HepG2 (cell line): ENCODE data around the gene ZNF597. TPM values are rescaled to one million over a fixed set of nuclear protein-coding genes. Genes with fewer than 3 reads are reported as not detected.

ENCODE experiments used
- MEF2D ChIP-seq: sonication (generic); formaldehyde crosslinking; IDR thresholded peaks from 2 replicates; pipeline ENCODE4 v1.5.1; 2020; ENCODE audit warnings: mild to moderate bottlenecking, missing genetic modification reagents
- TAF15 ChIP-seq: fragments of 200-400 bp; formaldehyde crosslinking; IDR thresholded peaks from one replicate; pipeline ENCODE4 v1.6.1; 2018; ENCODE audit warnings: mild to moderate bottlenecking, low read depth, low read length; ENCODE audit not compliant: poor library complexity, severe bottlenecking
- ZNF501 ChIP-seq: sonication (generic); formaldehyde crosslinking; IDR thresholded peaks from 2 replicates; pipeline ENCODE4 v1.5.1; 2020; ENCODE audit warnings: mild to moderate bottlenecking, moderate library complexity, missing genetic modification reagents
- ZSCAN31 ChIP-seq: sonication (generic); formaldehyde crosslinking; IDR thresholded peaks from 2 replicates; pipeline ENCODE4 v1.5.0; 2020; ENCODE audit warnings: low read depth, mild to moderate bottlenecking, missing genetic modification reagents
- polyA plus RNA-seq, 8 experiments: library from polyadenylated mRNA; depleted of rRNA in 3 of 8; stranded (reverse) in 7 of 8; unstranded in 1 of 8; fragments of >200 nt; fragmentation: Illumina TruSeq in 4 of 8; extraction: Trizol in 4 of 8; gene quantifications; 2 replicates each; pipeline versions ENCODE4 v1.2.1 to v1.2.3, GENCODE V29; 2011 to 2016; ENCODE audit warnings: low read depth in 4 of 8, missing spikeins in 1 of 8, mixed read lengths in 1 of 8; ENCODE audit not compliant: insufficient read depth in 1 of 8
- total RNA-seq, 5 experiments: library from RNA; depleted of rRNA; stranded (reverse); fragments of >200 nt; fragmentation: Illumina TruSeq; extraction: Trizol; gene quantifications; 2 replicates each; pipeline ENCODE4 v1.2.3, GENCODE V29; 2016; ENCODE audit warnings: low read depth in 1 of 5
- TF ChIP-seq, protein P1 (sequence below): sonication (generic); formaldehyde crosslinking; IDR thresholded peaks from 2 replicates; pipeline ENCODE4 v1.5.1; 2020; ENCODE audit warnings: mild to moderate bottlenecking, missing genetic modification reagents
- TF ChIP-seq, protein P2 (sequence below): IDR thresholded peaks from 2 replicates; pipeline ENCODE4 v1.6.1; 2016; ENCODE audit warnings: mild to moderate bottlenecking, missing biosample characterization, missing genetic modification reagents
- TF ChIP-seq, protein P3 (sequence below): sonication (generic); formaldehyde crosslinking; IDR thresholded peaks from 2 replicates; pipeline ENCODE4 v1.5.1; 2020; ENCODE audit warnings: missing genetic modification reagents, mild to moderate bottlenecking, borderline replicate concordance
- TF ChIP-seq, protein P4 (sequence below), 2 experiments: fragments of 450-650 bp in 1 of 2; sonication (generic) in 1 of 2; formaldehyde crosslinking in 1 of 2; IDR thresholded peaks; 2 replicates each; pipeline versions ENCODE4 v1.6.1 to v1.8.0; 2016 to 2022; ENCODE audit warnings: antibody characterized with exemption in 1 of 2, mild to moderate bottlenecking in 1 of 2, missing genetic modification reagents in 1 of 2
- TF ChIP-seq, protein P5 (sequence below): sonication (generic); formaldehyde crosslinking; IDR thresholded peaks from 2 replicates; pipeline ENCODE4 v1.4.0; 2020; ENCODE audit warnings: missing genetic modification reagents

The ZNF597 gene
- total and polyA plus RNA-seq, 2 of the 13 experiments (the other 11 are each of a cell fraction or from before 2014, with no cell fraction given) = 1.3 to 2.4 TPM

DNA sequence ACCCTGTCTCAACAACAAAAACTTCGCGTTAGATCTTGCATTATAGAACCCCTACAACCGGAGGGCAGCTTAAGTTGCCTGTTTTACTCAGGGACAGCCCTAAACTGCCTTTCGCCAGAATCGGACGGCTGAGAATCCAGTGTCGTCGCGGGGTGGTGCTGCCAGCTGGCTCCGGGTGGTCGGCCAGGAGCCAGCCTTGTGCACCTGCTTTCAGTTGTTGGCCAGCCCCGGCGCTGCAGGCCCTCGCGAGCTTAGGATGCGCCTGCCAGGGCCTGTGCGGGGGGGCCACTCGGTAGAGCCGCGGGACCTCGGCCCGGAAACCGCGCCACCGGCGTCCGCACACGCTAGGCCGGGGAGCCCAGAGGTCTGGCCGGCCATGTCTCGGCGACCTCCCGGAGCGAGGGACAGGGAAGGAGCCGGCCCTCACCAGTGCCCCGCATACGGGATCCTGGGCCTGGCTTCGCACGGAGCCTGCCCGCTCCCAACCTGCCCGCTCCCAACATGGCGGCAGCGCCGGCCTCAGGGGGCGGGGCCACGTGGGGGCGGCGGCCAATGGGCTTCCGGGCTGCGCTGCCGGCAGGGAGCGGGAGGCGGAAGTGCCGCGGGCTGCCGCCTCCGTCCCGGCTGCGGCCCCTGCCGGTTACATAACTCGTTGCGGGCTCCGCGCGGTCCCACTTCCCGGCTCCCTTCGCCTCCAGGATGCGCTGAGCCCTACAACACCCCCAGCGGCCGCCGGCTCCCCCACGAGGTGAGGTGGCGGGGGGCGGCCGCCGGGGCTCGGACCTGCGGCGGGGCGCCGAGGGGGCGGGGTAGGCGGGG, 14.3 kb upstream of the ZNF597 start (continued):
- TF ChIP-seq TAF15 = no peak
- TF ChIP-seq, protein P1, sequence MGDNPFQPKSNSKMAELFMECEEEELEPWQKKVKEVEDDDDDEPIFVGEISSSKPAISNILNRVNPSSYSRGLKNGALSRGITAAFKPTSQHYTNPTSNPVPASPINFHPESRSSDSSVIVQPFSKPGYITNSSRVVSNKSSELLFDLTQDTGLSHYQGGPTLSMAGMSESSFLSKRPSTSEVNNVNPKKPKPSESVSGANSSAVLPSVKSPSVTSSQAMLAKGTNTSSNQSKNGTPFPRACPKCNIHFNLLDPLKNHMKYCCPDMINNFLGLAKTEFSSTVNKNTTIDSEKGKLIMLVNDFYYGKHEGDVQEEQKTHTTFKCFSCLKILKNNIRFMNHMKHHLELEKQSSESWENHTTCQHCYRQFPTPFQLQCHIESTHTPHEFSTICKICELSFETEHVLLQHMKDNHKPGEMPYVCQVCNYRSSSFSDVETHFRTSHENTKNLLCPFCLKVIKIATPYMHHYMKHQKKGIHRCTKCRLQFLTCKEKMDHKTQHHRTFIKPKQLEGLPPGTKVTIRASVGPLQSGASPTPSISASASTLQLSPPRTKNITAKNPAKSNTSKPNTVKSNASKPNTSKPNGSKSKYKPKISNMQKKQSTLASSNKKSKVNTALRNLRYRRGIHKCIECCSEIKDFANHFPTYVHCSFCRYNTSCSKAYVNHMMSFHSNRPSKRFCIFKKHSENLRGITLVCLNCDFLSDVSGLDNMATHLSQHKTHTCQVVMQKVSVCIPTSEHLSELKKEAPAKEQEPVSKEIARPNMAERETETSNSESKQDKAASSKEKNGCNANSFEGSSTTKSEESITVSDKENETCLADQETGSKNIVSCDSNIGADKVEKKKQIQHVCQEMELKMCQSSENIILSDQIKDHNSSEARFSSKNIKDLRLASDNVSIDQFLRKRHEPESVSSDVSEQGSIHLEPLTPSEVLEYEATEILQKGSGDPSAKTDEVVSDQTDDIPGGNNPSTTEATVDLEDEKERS = no peak
- TF ChIP-seq ZNF501 (CRISPR knock-in tag) = peak; percentile 72
- TF ChIP-seq, protein P2, sequence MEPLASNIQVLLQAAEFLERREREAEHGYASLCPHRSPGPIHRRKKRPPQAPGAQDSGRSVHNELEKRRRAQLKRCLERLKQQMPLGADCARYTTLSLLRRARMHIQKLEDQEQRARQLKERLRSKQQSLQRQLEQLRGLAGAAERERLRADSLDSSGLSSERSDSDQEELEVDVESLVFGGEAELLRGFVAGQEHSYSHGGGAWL = peak; percentile 91
- TF ChIP-seq, protein P3, sequence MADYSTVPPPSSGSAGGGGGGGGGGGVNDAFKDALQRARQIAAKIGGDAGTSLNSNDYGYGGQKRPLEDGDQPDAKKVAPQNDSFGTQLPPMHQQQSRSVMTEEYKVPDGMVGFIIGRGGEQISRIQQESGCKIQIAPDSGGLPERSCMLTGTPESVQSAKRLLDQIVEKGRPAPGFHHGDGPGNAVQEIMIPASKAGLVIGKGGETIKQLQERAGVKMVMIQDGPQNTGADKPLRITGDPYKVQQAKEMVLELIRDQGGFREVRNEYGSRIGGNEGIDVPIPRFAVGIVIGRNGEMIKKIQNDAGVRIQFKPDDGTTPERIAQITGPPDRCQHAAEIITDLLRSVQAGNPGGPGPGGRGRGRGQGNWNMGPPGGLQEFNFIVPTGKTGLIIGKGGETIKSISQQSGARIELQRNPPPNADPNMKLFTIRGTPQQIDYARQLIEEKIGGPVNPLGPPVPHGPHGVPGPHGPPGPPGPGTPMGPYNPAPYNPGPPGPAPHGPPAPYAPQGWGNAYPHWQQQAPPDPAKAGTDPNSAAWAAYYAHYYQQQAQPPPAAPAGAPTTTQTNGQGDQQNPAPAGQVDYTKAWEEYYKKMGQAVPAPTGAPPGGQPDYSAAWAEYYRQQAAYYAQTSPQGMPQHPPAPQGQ (CRISPR knock-in tag) = no peak
- TF ChIP-seq, protein P4, sequence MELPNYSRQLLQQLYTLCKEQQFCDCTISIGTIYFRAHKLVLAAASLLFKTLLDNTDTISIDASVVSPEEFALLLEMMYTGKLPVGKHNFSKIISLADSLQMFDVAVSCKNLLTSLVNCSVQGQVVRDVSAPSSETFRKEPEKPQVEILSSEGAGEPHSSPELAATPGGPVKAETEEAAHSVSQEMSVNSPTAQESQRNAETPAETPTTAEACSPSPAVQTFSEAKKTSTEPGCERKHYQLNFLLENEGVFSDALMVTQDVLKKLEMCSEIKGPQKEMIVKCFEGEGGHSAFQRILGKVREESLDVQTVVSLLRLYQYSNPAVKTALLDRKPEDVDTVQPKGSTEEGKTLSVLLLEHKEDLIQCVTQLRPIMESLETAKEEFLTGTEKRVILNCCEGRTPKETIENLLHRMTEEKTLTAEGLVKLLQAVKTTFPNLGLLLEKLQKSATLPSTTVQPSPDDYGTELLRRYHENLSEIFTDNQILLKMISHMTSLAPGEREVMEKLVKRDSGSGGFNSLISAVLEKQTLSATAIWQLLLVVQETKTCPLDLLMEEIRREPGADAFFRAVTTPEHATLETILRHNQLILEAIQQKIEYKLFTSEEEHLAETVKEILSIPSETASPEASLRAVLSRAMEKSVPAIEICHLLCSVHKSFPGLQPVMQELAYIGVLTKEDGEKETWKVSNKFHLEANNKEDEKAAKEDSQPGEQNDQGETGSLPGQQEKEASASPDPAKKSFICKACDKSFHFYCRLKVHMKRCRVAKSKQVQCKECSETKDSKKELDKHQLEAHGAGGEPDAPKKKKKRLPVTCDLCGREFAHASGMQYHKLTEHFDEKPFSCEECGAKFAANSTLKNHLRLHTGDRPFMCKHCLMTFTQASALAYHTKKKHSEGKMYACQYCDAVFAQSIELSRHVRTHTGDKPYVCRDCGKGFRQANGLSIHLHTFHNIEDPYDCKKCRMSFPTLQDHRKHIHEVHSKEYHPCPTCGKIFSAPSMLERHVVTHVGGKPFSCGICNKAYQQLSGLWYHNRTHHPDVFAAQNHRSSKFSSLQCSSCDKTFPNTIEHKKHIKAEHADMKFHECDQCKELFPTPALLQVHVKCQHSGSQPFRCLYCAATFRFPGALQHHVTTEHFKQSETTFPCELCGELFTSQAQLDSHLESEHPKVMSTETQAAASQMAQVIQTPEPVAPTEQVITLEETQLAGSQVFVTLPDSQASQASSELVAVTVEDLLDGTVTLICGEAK (IDR thresholded peaks at IDR 0.05) = no peak
- TF ChIP-seq, protein P4 (CRISPR knock-in tag; IDR thresholded peaks at IDR 0.05) = peak; percentile 68; the same call in 1 of the 2 replicates
- 0 out of 2 replicates have a peak, but pooled peaks have one; percentile 20 for TF ChIP-seq ZSCAN31
- peak; percentile 64 for TF ChIP-seq MEF2D (CRISPR knock-in tag)
- TF ChIP-seq, protein P5, sequence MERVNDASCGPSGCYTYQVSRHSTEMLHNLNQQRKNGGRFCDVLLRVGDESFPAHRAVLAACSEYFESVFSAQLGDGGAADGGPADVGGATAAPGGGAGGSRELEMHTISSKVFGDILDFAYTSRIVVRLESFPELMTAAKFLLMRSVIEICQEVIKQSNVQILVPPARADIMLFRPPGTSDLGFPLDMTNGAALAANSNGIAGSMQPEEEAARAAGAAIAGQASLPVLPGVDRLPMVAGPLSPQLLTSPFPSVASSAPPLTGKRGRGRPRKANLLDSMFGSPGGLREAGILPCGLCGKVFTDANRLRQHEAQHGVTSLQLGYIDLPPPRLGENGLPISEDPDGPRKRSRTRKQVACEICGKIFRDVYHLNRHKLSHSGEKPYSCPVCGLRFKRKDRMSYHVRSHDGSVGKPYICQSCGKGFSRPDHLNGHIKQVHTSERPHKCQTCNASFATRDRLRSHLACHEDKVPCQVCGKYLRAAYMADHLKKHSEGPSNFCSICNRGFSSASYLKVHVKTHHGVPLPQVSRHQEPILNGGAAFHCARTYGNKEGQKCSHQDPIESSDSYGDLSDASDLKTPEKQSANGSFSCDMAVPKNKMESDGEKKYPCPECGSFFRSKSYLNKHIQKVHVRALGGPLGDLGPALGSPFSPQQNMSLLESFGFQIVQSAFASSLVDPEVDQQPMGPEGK (CRISPR knock-in tag) = peak; percentile 96
